COR-L47 (cell line): Measurements from ENCODE around the gene PRG2.

ENCODE experiments used
- DNase-seq: peaks from one replicate; lab custom pipeline; 2025; lab: John Stamatoyannopoulos, UW

Gene PRG2

DNA sequence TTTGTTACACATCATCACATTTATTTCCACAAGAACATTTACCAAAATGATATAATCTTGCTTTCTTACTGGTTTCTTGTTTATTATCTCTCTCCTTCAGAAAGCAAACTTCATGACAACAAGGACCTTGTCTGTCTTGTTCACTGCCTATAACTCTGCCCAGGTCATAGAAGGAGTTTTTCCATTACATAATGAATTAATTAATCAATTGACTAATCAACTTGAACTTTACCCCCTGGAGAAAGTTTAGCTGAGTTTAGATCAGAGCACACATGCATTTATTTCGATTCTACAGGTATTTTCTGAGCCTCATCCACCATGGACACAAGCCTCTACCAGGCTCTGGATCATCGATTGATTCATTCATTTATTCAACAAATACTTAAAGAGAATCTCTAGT lies 6.3 kb upstream of the PRG2 start:
- DNase-seq: no peak

GRCh38 chr11:57395905-57396623 lies 5.6 kb upstream of the PRG2 start:
- no peak for DNase-seq

DNA sequence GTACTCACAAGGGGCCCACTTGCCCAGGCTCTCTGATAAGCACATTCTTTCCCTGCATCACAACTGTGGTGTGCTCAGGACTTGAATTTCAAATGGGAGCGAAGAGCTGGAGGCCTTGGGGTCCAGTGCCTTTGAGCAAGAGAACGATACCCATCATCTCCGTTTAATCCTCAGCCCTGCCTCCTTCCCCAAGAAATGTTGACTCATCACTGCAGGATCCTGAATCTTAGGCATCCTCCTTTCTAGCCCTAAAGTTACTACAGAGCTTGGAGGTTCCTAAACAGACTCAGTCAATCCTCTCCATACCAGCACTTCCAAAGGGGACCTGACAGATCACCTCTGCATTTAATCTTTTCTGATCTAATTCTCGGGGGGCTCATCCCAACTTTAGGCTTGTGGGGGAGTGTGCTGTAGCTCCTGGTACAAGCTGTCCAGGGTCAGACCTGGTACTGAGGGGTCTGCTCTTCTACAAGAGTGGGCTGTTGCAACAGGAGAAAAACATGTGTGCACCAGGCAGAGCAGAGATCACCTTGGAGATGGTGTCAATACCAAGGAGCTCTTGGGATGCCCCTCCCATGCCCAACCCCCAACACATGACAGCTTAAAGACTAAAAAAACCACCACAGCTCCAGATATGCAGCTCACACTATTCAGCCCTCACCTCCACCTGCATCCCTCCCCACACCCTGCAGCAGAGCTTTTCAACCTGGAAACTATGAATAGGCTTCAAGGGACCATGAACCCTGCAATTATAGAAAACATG lies 3.9 kb upstream of the PRG2 start:
- DNase-seq: no peak

- no peak for DNase-seq
These were observed 2.3 kb upstream of the PRG2 start for GRCh38 chr11:57392763-57393105.

DNA sequence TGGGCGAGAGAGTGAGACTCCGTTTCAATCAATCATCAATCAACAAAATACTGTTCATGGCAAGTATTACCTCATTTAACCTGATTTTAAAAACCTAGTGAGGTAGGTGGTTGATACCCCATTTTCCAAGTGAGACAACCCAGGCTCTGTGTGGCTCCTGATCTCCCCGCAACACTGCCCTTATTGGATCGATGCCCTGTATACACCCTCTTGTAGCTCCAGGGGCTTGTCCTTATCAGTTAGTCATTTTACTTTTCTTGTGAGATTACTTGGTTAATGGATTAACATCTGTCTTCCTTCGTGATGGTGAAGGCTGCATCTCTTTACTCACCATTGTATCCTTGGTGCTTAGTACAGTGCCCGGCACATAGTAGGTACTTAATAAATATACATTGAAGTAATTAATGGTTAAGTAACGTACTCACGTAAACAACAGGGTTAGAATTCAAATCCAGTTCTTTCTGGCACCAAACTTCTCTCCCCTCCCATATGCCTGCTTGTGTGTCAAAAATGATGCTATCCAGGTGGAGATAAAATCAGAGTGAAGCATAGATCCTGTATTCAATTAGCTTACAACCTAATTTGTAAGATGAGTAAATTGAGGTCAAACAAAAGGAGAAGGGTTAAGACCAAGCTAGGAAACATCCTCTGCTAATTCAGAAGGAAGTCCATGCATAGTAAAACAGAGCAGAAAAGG lies 1.8 kb upstream of the PRG2 start:
- DNase-seq: no peak

GRCh38 chr11:57391539-57391938 lies 1.1 kb upstream of the PRG2 start:
- no peak for DNase-seq

- no peak for DNase-seq
These were observed 661 bp upstream of the PRG2 start for GRCh38 chr11:57391111-57391510.

DNA sequence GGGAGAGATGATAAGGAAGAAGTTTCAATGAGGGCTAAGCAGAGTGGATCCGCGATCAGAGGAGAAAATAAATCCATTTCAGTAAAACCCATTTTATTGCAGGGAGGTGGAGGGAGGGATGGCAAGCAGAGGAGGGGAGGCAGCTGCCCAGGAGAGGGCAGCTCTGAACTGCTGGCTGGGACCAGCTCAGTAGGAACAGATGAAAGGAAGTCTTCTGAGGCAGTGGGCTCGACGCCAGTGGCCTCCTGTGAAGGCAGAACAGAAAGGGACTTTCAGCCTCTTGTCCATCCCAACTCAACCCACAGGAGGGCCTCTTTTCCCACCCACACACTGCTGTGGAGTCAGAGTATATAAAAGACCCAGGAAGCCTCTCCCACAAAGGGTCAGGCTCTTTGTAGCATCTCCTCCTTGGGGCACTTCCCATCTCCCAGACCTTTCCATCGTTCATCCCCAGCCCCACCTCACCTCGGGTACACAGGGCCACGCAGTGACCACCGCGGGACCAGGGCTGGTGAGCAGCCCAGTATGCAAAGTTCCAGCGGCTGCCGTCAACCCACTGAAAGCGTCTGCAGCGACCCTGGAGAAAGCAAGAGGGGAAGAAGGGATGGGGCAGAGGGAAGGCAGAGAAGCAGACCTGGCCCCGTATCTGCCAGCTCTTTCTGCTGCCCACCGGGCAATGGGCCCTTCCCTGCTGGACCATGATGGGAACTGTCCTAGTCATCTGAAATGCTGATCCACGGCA lies 3.0 kb downstream of the PRG2 start:
- peak; percentile 7 for DNase-seq

GRCh38 chr11:57386178-57386940 lies 4.1 kb downstream of the PRG2 start:
- no peak for DNase-seq

DNA sequence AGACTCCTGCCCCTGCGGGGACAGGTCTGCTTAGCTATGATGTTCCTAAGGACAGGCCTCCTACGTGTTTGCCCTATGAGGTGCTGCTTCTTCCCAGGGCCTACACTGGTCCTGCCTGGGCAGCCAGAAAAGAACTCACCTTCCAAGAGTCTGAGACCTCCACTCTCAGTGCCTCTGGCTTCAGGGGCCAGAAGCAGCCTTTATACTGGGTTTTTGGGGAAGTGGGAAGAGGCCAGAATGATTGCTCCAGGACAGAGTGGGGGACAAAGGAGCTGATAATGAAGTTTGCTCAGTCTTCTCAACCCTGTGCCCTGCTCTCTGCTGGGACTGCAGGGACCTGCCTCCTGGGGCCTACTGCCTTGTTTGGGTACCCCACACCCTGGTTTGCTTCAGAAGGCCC lies 9.5 kb downstream of the PRG2 start, which contains the start of gene PRG3:
TSS of gene PRG3 (minus strand) at position 176 of the 400 bp plus-strand sequence. CDS start 442 bp downstream, outside the sequence.
- no peak for DNase-seq

GRCh38 chr11:57379732-57380131 lies 10.7 kb downstream of the PRG2 start:
- DNase-seq: no peak

GRCh38 chr11:57378186-57378585 lies 12.3 kb downstream of the PRG2 start:
- DNase-seq: no peak

GRCh38 chr11:57377107-57377506 lies 13.3 kb downstream of the PRG2 start:
- no peak for DNase-seq

DNA sequence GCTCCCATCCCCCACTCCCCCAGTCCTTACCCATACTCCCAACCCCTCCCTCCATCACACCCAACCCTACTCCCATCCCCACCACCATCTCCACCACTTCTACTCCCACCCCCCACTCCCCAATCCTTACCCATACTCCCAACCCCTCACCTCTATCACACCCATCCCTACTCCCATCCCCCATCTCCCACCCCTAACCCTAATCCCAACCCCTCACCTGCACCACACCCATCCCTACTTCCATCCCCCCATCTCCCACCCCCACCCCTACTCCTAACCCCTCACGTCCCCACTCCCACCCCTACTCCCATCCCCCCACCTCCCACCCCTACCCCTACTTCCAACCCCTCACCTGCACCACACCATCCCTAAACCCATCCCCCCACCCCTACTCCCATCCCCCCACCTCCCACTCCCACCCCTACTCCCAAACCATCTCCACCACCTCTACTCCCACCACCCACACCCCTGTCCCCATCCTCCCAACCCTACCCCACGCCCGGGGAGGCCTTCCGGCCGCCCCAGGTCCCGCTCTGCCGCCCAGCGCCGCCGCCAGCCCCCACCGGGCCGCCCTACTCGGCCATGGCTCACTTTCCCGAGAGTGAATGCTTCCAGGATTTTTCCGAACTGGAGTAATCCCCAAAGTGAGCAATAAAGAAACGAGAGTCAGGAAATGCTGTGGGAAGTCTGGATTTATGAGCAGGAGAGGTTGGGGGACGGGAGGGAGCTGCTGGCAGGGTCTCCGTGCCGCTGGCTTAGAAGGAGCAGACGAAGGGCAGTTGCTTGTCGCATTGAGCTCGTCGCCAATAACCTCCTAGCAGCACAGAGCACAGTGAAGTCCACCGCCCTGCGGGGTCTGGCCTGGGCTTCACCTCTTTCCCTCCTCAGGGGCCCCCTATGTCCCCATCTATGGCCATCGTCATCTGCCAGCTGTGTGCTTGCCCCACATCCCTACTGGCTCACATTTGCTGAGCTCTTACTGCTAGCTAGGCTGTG lies 14.1 kb downstream of the PRG2 start:
- DNase-seq: no peak

DNA sequence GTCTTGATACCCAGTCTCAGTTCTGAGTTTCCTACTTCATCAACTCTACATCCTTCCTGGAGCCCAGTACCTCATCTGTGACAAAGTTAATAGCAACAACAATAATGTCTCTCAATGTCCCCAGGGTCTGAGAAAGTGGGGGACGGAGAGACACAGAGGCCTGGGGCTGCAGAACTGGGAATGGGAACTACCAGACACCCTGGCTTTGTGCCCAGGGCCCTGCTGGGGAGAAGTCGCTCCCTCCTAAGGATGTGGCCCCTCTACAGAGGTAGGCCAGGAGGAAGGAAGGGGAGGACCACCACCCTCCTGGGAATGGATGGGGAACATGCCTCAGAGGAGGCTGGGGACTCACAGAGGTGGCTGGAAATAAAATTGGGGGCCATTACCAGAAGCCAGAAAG lies 15.0 kb downstream of the PRG2 start:
- no peak for DNase-seq

GRCh38 chr11:57374966-57375365 lies 15.5 kb downstream of the PRG2 start:
- DNase-seq: no peak

- no peak for DNase-seq
These were observed 17.3 kb downstream of the PRG2 start for GRCh38 chr11:57373146-57373545.

DNA sequence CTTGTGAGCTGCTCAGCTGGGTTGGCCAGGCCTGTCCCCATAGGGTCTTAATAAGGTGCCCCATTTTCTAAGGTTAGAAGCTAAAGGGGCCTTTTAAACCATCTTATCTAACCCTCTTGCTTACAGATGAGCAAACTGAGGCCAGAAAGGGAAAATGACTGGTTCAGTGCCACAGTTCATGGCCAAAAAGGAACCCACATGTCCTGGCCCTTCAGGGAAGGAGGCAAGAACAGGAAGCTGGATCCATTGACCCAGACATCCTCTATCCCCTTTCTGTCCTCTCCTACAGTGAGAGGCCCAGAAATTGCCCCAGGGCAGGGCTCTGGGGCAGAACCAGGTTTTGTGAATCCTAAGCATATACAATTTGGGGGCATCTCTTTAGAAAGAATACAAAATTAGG lies 19.5 kb downstream of the PRG2 start:
- no peak for DNase-seq

GRCh38 chr11:57370251-57370650 lies 20.2 kb downstream of the PRG2 start:
- no peak for DNase-seq

DNA sequence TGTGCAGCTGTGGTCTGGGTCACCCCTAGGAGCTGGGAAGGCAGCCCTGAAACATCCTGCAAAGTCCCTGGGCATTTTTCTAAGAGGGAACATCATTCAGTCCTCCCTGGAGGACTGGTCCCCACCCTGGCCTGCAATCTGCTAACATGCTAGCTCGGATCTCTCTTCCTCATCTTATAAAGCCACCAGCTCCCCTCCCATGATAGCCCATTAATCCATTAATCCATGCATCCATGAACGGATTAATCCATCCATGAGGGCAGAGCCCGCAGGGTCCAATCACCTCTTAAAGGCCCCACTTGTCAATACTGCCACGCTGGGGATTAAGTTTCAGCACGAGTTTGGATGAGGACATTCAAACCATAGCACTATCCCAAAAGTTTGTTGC lies 21.6 kb downstream of the PRG2 start:
- no peak for DNase-seq
